Epithelial cell of esophagus (primary cell): ENCODE measurements around the gene SPATA45.

ENCODE experiments used
- DNase-seq: peaks from one replicate; pipeline ENCODE4 v3.0.0; 2010; ENCODE audit warnings: low read depth
- H3K4me3 ChIP-seq: 2 replicates; pipeline ENCODE4 v1.5.1; 2011; ENCODE audit warnings: mild to moderate bottlenecking, low read length, control low read depth
- TF ChIP-seq, protein P1 (sequence below): IDR thresholded peaks from 2 replicates; pipeline ENCODE4 v1.5.1; 2011; ENCODE audit warnings: low read depth, mild to moderate bottlenecking, low read length, control low read depth, inconsistent platforms; ENCODE audit not compliant: insufficient read depth; ENCODE audit errors: missing control alignments

SPATA45 gene

GRCh38 chr1:212780759-212781158 lies 66.7 kb downstream of the SPATA45 start:
- TF ChIP-seq, protein P1, sequence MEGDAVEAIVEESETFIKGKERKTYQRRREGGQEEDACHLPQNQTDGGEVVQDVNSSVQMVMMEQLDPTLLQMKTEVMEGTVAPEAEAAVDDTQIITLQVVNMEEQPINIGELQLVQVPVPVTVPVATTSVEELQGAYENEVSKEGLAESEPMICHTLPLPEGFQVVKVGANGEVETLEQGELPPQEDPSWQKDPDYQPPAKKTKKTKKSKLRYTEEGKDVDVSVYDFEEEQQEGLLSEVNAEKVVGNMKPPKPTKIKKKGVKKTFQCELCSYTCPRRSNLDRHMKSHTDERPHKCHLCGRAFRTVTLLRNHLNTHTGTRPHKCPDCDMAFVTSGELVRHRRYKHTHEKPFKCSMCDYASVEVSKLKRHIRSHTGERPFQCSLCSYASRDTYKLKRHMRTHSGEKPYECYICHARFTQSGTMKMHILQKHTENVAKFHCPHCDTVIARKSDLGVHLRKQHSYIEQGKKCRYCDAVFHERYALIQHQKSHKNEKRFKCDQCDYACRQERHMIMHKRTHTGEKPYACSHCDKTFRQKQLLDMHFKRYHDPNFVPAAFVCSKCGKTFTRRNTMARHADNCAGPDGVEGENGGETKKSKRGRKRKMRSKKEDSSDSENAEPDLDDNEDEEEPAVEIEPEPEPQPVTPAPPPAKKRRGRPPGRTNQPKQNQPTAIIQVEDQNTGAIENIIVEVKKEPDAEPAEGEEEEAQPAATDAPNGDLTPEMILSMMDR = no peak
- no peak overlapping the region for H3K4me3 ChIP-seq
- no peak for DNase-seq
